HG02623 (cell line): ENCODE measurements around the gene SAE1.
"Not testable (repeated sequence)": the region's sequence is repeated elsewhere in the genome, so short reads cannot be mapped to it uniquely, and the experiment has no call there.

Experiments used
- ATAC-seq: cut with Tn5 transposase; IDR thresholded peaks from one replicate; pipeline ENCODE4 v1.9.1; 2021; ENCODE audit warnings: moderate library complexity; ENCODE audit not compliant: unreplicated experiment

SAE1 gene

GRCh38 chr19:47125669-47125938 lies 5.0 kb upstream of the SAE1 start:
- no peak for ATAC-seq

DNA sequence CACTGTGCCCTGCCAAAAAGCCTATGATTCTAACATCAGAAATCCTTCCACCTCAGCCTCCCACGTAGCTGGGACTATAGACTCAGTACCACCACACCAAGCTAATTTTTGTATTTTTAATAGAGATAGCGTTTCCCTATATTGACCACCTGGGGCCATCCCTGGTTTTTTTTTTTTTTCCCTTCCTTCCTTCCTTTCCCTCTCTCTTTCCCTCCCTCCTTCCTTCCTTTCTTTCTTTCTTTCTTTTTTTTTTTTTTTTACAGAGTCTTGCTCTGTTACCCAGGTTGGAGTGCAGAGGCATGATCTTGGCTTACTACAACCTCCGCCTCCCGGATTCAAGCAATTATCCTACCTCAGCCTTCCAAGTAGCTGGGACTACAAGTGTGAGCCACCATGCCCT lies 1.1 kb upstream of the SAE1 start:
- no peak for ATAC-seq

DNA sequence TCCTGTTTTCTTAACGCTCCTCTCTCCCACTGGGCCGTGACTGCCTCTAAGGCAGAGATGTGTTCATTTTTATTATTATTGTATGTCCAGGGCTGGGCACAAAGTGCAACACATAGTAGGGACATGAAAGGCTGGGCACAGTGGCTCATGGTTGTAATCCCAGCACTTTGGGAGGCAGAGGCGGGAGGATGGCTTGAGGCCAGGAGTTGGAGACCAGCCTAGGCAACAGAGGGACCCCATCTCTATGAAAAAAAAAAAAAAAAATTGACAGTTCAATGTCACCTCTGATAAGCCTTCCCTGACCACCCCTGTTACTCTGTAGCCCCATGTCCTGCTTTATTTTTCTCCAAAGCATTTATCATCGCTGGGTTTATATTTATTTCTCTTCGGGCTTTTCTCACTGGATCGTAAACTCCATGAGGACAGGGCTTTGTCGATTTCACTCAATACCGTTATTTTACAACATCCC lies 481 bp upstream of the SAE1 start:
- ATAC-seq = no peak

DNA sequence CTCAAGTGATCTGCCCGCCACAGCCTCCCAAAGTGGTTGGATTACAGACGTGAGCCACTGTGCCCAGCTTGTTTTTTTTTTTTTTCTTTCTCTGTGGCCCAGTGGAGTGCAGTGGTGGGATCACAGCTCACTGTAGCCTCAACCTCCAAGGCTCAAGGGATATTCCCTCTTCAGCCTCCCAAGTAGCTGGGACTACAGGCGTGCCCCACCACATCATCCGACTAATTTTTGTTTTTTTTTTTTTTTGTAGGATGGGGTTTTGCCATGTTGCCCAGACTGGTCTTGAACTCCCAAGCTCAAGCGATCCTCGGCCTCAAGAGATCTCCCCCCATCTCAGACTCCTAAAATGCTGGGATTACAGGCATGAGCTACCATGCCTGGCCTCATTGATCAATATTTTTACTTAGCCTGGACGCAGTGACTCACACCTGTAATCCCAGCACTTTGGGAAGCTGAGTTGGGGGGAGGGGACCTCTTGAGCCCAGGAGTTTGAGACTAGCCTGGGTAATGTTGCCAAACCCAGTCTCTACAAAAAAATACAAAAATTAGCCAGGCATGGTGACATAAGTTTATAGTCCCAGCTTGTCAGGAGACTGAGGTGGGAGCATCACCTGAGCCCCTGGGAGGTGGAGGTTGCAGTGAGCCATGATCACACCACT lies 1.7 kb downstream of the SAE1 start:
- ATAC-seq = no peak

GRCh38 chr19:47133021-47133471 lies 2.4 kb downstream of the SAE1 start:
- ATAC-seq = no peak

DNA sequence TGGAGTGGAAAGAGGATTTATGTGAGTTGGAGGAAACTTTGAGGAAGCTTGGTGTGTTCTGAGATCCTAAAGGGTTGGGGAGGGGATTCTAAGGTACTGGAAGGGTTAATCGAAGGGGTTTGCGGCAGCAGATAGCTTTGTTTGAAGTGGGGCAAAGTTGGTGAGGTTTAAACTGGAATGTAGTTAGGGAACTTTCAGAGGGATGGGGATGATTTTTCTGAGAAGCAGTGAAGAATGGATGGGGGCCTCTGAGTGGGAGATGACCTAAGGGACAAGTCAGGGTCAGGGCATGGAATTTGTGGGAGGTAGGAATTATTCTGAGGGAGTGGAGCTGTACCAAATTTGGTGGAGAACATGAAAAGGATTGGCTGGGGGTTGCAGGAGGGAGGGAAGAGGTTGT lies 3.9 kb downstream of the SAE1 start:
- no peak for ATAC-seq

- ATAC-seq = no peak
Measured at GRCh38 chr19:47135156-47135555, 4.5 kb downstream of the SAE1 start.

GRCh38 chr19:47141252-47141651 lies 10.6 kb downstream of the SAE1 start:
- not testable (repeated sequence) for ATAC-seq

- no peak for ATAC-seq
Measured at GRCh38 chr19:47141695-47142094, 11.1 kb downstream of the SAE1 start.

DNA sequence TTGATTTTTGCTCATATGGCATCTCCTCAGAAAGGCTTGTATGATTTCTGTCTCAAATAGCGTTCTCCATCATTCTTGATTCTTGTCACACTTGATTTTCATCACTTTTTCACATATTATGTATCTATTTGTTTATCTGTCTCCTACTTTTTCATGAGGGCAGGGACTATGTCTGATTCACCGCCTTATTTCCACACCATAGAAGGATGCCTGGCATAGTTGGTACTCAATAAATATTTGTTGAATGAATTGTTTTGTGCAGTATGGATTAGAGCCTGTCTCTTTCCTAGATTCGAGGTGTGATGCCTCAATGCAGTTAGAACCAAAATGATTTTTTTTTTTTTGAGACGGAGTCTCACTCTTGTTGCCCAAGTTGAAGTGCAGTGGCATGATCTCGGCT lies 12.1 kb downstream of the SAE1 start:
- no peak for ATAC-seq

GRCh38 chr19:47143322-47144073 lies 12.9 kb downstream of the SAE1 start:
- ATAC-seq = no peak

DNA sequence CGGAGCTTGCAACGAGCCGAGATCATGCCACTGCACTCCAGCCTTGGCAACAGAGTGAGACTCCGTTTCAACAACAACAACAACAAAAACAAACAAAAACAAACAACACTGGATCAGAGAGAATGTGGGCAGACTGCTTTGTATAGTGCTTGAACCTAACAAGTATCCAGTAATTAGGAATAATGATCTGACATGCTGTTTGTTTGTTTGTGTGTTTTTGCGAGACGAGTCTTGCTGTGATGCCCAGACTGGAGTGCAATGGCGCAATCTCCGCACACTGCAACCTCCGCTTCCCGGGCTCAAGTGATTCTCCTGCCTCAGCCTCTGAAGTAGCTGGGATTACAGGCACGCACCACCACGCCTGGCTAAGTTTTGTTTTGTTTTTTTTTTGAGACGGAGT lies 14.0 kb downstream of the SAE1 start:
- no peak for ATAC-seq

GRCh38 chr19:47145639-47146486 lies 15.2 kb downstream of the SAE1 start:
- ATAC-seq = no peak

- ATAC-seq = no peak
Measured at GRCh38 chr19:47146920-47147319, 16.3 kb downstream of the SAE1 start.

DNA sequence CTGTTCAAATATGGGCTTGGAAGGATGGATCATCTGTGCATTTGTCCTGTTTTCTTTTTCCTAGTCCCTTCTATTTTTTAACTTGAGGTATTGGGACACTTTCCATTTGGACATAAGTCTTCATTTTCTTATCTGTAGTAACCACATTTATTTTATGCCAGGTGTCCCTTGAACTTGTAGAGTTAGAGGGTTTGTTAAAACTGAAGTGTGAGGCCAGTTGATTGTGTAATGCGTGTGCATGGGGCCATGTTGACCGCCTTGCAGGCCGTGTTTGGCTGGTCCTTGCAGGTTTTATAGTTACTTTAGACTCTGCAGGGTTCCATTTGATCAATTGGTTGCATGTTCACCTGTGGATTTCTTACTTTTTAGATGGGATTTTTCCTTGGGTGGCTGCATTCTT lies 21.0 kb downstream of the SAE1 start:
- no peak for ATAC-seq

GRCh38 chr19:47152205-47152604 lies 21.6 kb downstream of the SAE1 start:
- ATAC-seq = no peak

- no peak for ATAC-seq
Measured at GRCh38 chr19:47152632-47153031, 22.0 kb downstream of the SAE1 start.

- no peak for ATAC-seq
Measured at GRCh38 chr19:47153266-47153665, 22.6 kb downstream of the SAE1 start.

GRCh38 chr19:47155148-47155547 lies 24.5 kb downstream of the SAE1 start:
- no peak for ATAC-seq

GRCh38 chr19:47156861-47157430 lies 26.3 kb downstream of the SAE1 start:
- ATAC-seq = no peak
